OCI-LY3 (cell line): Measurements from ENCODE around the gene RRM2.

ENCODE experiments used
- H2AFZ ChIP-seq: fragments of 200-600, 300-600 bp; shearing (Covaris generic); 2 replicates; pipeline ENCODE4 v1.6.0; 2014; ENCODE audit warnings: antibody characterized with exemption, low read depth, low read length
- H3K27ac ChIP-seq: fragments of 200-600, 300-600 bp; sonication (generic); 2 replicates; pipeline ENCODE4 v1.5.1; 2014; ENCODE audit warnings: mild to moderate bottlenecking, low read length, moderate library complexity, mixed read lengths
- H3K27me3 ChIP-seq: fragments of 200-600, 300-600 bp; sonication (generic); 2 replicates; pipeline ENCODE4 v1.6.1; 2014; ENCODE audit warnings: low read depth, low read length, mixed read lengths
- H3K36me3 ChIP-seq: fragments of 200-600, 300-600 bp; sonication (generic); replicated peaks from 2 replicates; pipeline ENCODE3; 2014; ENCODE audit warnings: low read depth, low read length, mixed read lengths
- H3K4me1 ChIP-seq: fragments of 300-600, 200-600 bp; sonication (generic); 2 replicates; pipeline ENCODE4 v1.6.1; 2014; ENCODE audit warnings: low read length, mixed read lengths
- H3K4me2 ChIP-seq: fragments of 200-600, 300-600 bp; sonication (generic); 2 replicates; pipeline ENCODE4 v1.6.1; 2014; ENCODE audit warnings: low read length, mixed read lengths
- H3K4me3 ChIP-seq: fragments of 300-600, 200-600 bp; sonication (generic); 2 replicates; pipeline ENCODE4 v1.5.1; 2014; ENCODE audit warnings: antibody characterized with exemption, mild to moderate bottlenecking, low read length, moderate library complexity
- H3K79me2 ChIP-seq: fragments of 300-600, 200-600 bp; shearing (Covaris generic); 2 replicates; pipeline ENCODE4 v1.6.1; 2014; ENCODE audit warnings: mild to moderate bottlenecking, low read length, mixed read lengths
- H3K9ac ChIP-seq: fragments of 300-600, 200-600 bp; shearing (Covaris generic); 2 replicates; pipeline ENCODE4 v1.6.0; 2014; ENCODE audit warnings: mild to moderate bottlenecking, low read length, moderate library complexity
- H3K9me3 ChIP-seq: fragments of 200-600, 300-600 bp; shearing (Covaris generic); 2 replicates; pipeline ENCODE4 v1.6.1; 2014; ENCODE audit warnings: low read length, mixed read lengths; ENCODE audit not compliant: insufficient read depth
- H4K20me1 ChIP-seq: fragments of 200-600, 300-600 bp; sonication (generic); 2 replicates; pipeline ENCODE4 v1.6.1; 2016; ENCODE audit warnings: low read length, mixed read lengths; ENCODE audit not compliant: insufficient read depth
- CTCF ChIP-seq: fragments of 200-600, 300-600 bp; sonication (generic); IDR thresholded peaks from 2 replicates; pipeline ENCODE4 v1.5.1; 2014; ENCODE audit warnings: antibody characterized with exemption, low read length, low read depth
- EZH2phosphoT487 ChIP-seq: fragments of 200-600 bp; shearing (Covaris generic); IDR thresholded peaks from 2 replicates; pipeline ENCODE4 v1.6.1; 2018; ENCODE audit warnings: antibody characterized with exemption, mixed run types, low read depth

RRM2 gene

GRCh38 chr2:10158681-10159080, 36.1 kb downstream of the RRM2 start:
- Histone ChIP-seq H3K4me3 (no peak overlapping the region), H3K4me2 (no peak overlapping the region), H3K27me3 (no peaks in the 10 kb centered on the region), H3K36me3 (no peaks in the 10 kb centered on the region), H3K9me3 (no peaks in the 10 kb centered on the region), H3K4me1 (peaks cover under 1% of the 10 kb centered on the region; the same call in 1 of the 2 replicates), H4K20me1 (no peaks in the 10 kb centered on the region), H3K27ac (no peak overlapping the region), H3K79me2 (no peaks in the 10 kb centered on the region), H3K9ac (no peak overlapping the region), H2AFZ (no peak overlapping the region)
- TF ChIP-seq CTCF (no peak), EZH2phosphoT487 (no peak)

GRCh38 chr2:10159086-10159485, 36.5 kb downstream of the RRM2 start:
- no peaks in the 10 kb centered on the region for H3K36me3 ChIP-seq
- no peaks in the 10 kb centered on the region for H3K79me2 ChIP-seq
- TF ChIP-seq EZH2phosphoT487 (no peak), CTCF (no peak)
- H3K4me2 ChIP-seq = no peak overlapping the region
- H3K4me1 ChIP-seq = peaks cover 5% of the 10 kb centered on the region
- no peak overlapping the region for H3K9ac ChIP-seq
- no peaks in the 10 kb centered on the region for H3K27me3 ChIP-seq
- no peaks in the 10 kb centered on the region for H3K9me3 ChIP-seq
- H4K20me1 ChIP-seq = no peaks in the 10 kb centered on the region
- H2AFZ ChIP-seq = no peak overlapping the region
- H3K4me3 ChIP-seq = no peak overlapping the region
- no peak overlapping the region for H3K27ac ChIP-seq

- Histone ChIP-seq H3K9me3 (no peaks in the 10 kb centered on the region), H4K20me1 (no peaks in the 10 kb centered on the region), H3K36me3 (no peaks in the 10 kb centered on the region), H3K4me2 (no peak overlapping the region), H3K4me1 (peaks cover 9% of the 10 kb centered on the region), H3K27ac (no peak overlapping the region), H3K4me3 (no peak overlapping the region), H2AFZ (no peak overlapping the region), H3K27me3 (no peaks in the 10 kb centered on the region), H3K79me2 (no peaks in the 10 kb centered on the region), H3K9ac (no peak overlapping the region)
- TF ChIP-seq EZH2phosphoT487 = no peak
- no peak for TF ChIP-seq CTCF
Observed at GRCh38 chr2:10159581-10160131, 37.1 kb downstream of the RRM2 start.

GRCh38 chr2:10160203-10160955, 37.8 kb downstream of the RRM2 start:
- no peak overlapping the region for H3K27ac ChIP-seq
- H3K9ac ChIP-seq = no peak overlapping the region
- no peak overlapping the region for H2AFZ ChIP-seq
- no peaks in the 10 kb centered on the region for H3K79me2 ChIP-seq
- no peaks in the 10 kb centered on the region for H3K27me3 ChIP-seq
- no peaks in the 10 kb centered on the region for H3K36me3 ChIP-seq
- no peak overlapping the region for H3K4me2 ChIP-seq
- TF ChIP-seq CTCF = no peak
- no peak for TF ChIP-seq EZH2phosphoT487
- H3K4me3 ChIP-seq = no peak overlapping the region
- no peaks in the 10 kb centered on the region for H3K9me3 ChIP-seq
- peaks cover 9% of the 10 kb centered on the region for H3K4me1 ChIP-seq
- H4K20me1 ChIP-seq = no peaks in the 10 kb centered on the region
